Adrenal gland (tissue), 12 donors: Measurements from ENCODE around the gene NACAD. TPM values are rescaled to one million over a fixed set of nuclear protein-coding genes. Genes with fewer than 3 reads are reported as not detected.

Experiments used
- DNase-seq, 7 donors: peaks; one replicate each; pipeline ENCODE4 v3.0.0-alpha.2; 2019 to 2020
- H3K27ac ChIP-seq, 5 donors: fragments of 200-600 bp; sonication (generic) in 4 of 5; 1 replicate in 3 of 5; 2 replicates in 2 of 5; pipeline versions ENCODE4 v1.5.1 to v1.8.0; 2016 to 2020; ENCODE audit warnings: mild to moderate bottlenecking in 1 of 5
- H3K27me3 ChIP-seq: fragments of 200-600 bp; 2 replicates; pipeline ENCODE4 v1.8.0; 2021
- H3K36me3 ChIP-seq, 2 donors: fragments of 200-600 bp; replicated peaks in 1 of 2; 1 replicate in 1 of 2; 2 replicates in 1 of 2; pipeline versions ENCODE4 v1.5.1 to v1.8.0; 2018 to 2022
- H3K4me1 ChIP-seq, 2 donors: fragments of 200-600 bp; replicated peaks in 1 of 2; 1 replicate in 1 of 2; 2 replicates in 1 of 2; pipeline versions ENCODE4 v1.5.1 to v1.8.0; 2018 to 2021
- H3K4me3 ChIP-seq, 4 donors: fragments of 200-600 bp; sonication (generic) in 3 of 4; one replicate each; pipeline ENCODE4 v1.5.1; 2016 to 2018
- H3K9me3 ChIP-seq, 3 donors: fragments of 200-600 bp; sonication (generic) in 1 of 3; replicated peaks in 1 of 3; 1 replicate in 2 of 3; 2 replicates in 1 of 3; pipeline versions ENCODE4 v1.5.1 to v1.8.0; 2016 to 2021
- CTCF ChIP-seq, 6 experiments: fragments of 450-650 bp in 4 of 6; fragments of 200-600 bp in 2 of 6; sonication (generic) in 1 of 6; IDR thresholded peaks; 1 replicate in 5 of 6; 2 replicates in 1 of 6; pipeline versions ENCODE4 v1.5.1 to v1.8.0; 2016 to 2021; ENCODE audit warnings: antibody characterized with exemption in 6 of 6, mild to moderate bottlenecking in 2 of 6, moderate library complexity in 1 of 6
- POLR2A ChIP-seq, 2 donors: fragments of 450-650 bp; IDR thresholded peaks; one replicate each; pipeline ENCODE4 v1.6.1; 2017; ENCODE audit warnings: antibody characterized with exemption in 2 of 2, mild to moderate bottlenecking in 2 of 2, moderate library complexity in 1 of 2
- WGBS, 4 donors: extraction: QIAGEN DNeasy Blood & Tissue Kit in 2 of 4; methylation state at CpG; one replicate each; pipeline versions ENCODE4 v1.1.5 to v1.1.7; 2013 to 2017; 5-methylcytosine and 5-hydroxymethylcytosine counted together
- intact Hi-C, 2 donors: fragments of 100-400 bp; cut with DNase I; formaldehyde crosslinking; loops; one replicate each; pipeline versions ENCODE4 v1.14.1 to v1.15.0; 2022 to 2023
- polyA plus RNA-seq, 3 donors: library from polyadenylated mRNA; stranded (reverse); fragments of 200-250 nt in 2 of 3; fragments of 350-450 nt in 1 of 3; fragmentation: Illumina TruSeq in 1 of 3; extraction: RNeasy Lipid Tissue Mini Kit (QIAGEN cat#74804) in 1 of 3; gene quantifications; one replicate each; pipeline ENCODE4 v1.2.3, GENCODE V29; 2013 to 2014
- total RNA-seq, 9 donors: library from RNA; depleted of rRNA in 4 of 9; stranded (reverse); fragments of >200 nt in 4 of 9; fragments of 120-200 nt in 1 of 9; fragmentation: NEBNext Ultra II Directional in 1 of 9; extraction: Animal tissue kit (Norgen Biotek cat#: 25700) in 1 of 9; gene quantifications; one replicate each; pipeline versions ENCODE4 v1.1.0 to v1.2.4, GENCODE V29; 2013 to 2023
- donor health status: healthy with polysubstance abuse.
- donor health status: Bipolar disorder and iron deficiency.
- donor health status: DM: yes; HTN: yes; CAD: no.
- donor health status: DM: no; HTN: no; CAD: no.
- donor health status: DM: no; HTN: no; CAD: no.
- donor health status: DM: yes; HTN: yes; CAD: no.

NACAD gene
- total and polyA plus RNA-seq, 12 donors, result 0.93 to 12.1 (median 2.4) TPM

- no peak for DNase-seq
- TF ChIP-seq CTCF (IDR thresholded peaks at IDR 0.05) (no peak), POLR2A (IDR thresholded peaks at IDR 0.05) (no peak)
- WGBS, 4 donors, result 69 to 79% (median 76%) methylated on average over 2 to 12 of the region's 12 CpGs
- no peaks in the 10 kb centered on the region for H3K27me3 ChIP-seq
- intact Hi-C loops, result loop anchor here in 1 of 2 donors (1.0 kb wide), 1 partner anchor 42 kb away; no protein-coding TSS in a partner anchor
- no peak overlapping the region for H3K4me3 ChIP-seq
- no peak overlapping the region for H3K27ac ChIP-seq
- no peaks in the 10 kb centered on the region for H3K36me3 ChIP-seq
- no peaks in the 10 kb centered on the region for H3K4me1 ChIP-seq
- no peaks in the 10 kb centered on the region for H3K9me3 ChIP-seq
Observed at GRCh38 chr7:45123913-45124710, 35.3 kb upstream of the NACAD start.

- H3K9me3 ChIP-seq, result no peaks in the 10 kb centered on the region
- H3K36me3 ChIP-seq, result no peaks in the 10 kb centered on the region
- no peak overlapping the region for H3K27ac ChIP-seq
- H3K27me3 ChIP-seq, result no peaks in the 10 kb centered on the region
- 73 to 85% (median 80%) methylated on average over 9 to 16 of the region's 16 CpGs for WGBS, 4 donors
- TF ChIP-seq POLR2A (IDR thresholded peaks at IDR 0.05) (no peak), CTCF (IDR thresholded peaks at IDR 0.05) (no peak)
- no peaks in the 10 kb centered on the region for H3K4me1 ChIP-seq
- intact Hi-C loops, result loop anchor here in 1 of 2 donors (1.0 kb wide), 1 partner anchor 41 kb away; no protein-coding TSS in a partner anchor
- DNase-seq, result no peak
- no peak overlapping the region for H3K4me3 ChIP-seq
Observed at GRCh38 chr7:45122975-45123860, 34.4 kb upstream of the NACAD start.

- intact Hi-C loops, result no loop called here
- no peak overlapping the region for H3K27ac ChIP-seq
- no peaks in the 10 kb centered on the region for H3K4me1 ChIP-seq
- no peaks in the 10 kb centered on the region for H3K27me3 ChIP-seq
- WGBS, 4 donors, result 83 to 93% (median 86%) methylated on average over 3 of the region's 3 CpGs
- no peak overlapping the region for H3K4me3 ChIP-seq
- no peaks in the 10 kb centered on the region for H3K9me3 ChIP-seq
- DNase-seq, result no peak
- TF ChIP-seq POLR2A (IDR thresholded peaks at IDR 0.05), result no peak
- TF ChIP-seq CTCF (IDR thresholded peaks at IDR 0.05), result no peak
- no peaks in the 10 kb centered on the region for H3K36me3 ChIP-seq
Observed at GRCh38 chr7:45119550-45119949, 30.8 kb upstream of the NACAD start.

GRCh38 chr7:45118889-45119331 is 30.1 kb upstream of the NACAD start:
- H3K27ac ChIP-seq, result no peak overlapping the region
- no peaks in the 10 kb centered on the region for H3K9me3 ChIP-seq
- H3K36me3 ChIP-seq, result no peaks in the 10 kb centered on the region
- no peaks in the 10 kb centered on the region for H3K4me1 ChIP-seq
- no peak for TF ChIP-seq POLR2A (IDR thresholded peaks at IDR 0.05)
- no peak for TF ChIP-seq CTCF (IDR thresholded peaks at IDR 0.05)
- H3K27me3 ChIP-seq, result no peaks in the 10 kb centered on the region
- no peak overlapping the region for H3K4me3 ChIP-seq
- intact Hi-C loops, result no loop called here
- WGBS, 4 donors, result 89 to 100% (median 100%) methylated on average over 2 to 3 of the region's 3 CpGs
- DNase-seq, result no peak
